Vagina (tissue), 2 donors: ENCODE data around the gene AP1B1.

ENCODE experiments used
- POLR2AphosphoS5 ChIP-seq, 2 donors: sonication (generic); formaldehyde crosslinking; IDR thresholded peaks; one replicate each; pipeline ENCODE4 v1.9.0; 2017; ENCODE audit warnings: antibody characterized with exemption in 2 of 2, mild to moderate bottlenecking in 2 of 2, low read depth in 1 of 2; ENCODE audit not compliant: insufficient read depth in 1 of 2
- TF ChIP-seq, protein P1 (sequence below), 3 experiments: fragments of 450-650 bp in 2 of 3; fragments of 200-600 bp in 1 of 3; sonication (generic) in 1 of 3; IDR thresholded peaks; one replicate each; pipeline ENCODE4 v1.5.1; 2017 to 2019; ENCODE audit warnings: antibody characterized with exemption in 3 of 3, mild to moderate bottlenecking in 2 of 3, moderate library complexity in 2 of 3

- TF ChIP-seq, protein P1, sequence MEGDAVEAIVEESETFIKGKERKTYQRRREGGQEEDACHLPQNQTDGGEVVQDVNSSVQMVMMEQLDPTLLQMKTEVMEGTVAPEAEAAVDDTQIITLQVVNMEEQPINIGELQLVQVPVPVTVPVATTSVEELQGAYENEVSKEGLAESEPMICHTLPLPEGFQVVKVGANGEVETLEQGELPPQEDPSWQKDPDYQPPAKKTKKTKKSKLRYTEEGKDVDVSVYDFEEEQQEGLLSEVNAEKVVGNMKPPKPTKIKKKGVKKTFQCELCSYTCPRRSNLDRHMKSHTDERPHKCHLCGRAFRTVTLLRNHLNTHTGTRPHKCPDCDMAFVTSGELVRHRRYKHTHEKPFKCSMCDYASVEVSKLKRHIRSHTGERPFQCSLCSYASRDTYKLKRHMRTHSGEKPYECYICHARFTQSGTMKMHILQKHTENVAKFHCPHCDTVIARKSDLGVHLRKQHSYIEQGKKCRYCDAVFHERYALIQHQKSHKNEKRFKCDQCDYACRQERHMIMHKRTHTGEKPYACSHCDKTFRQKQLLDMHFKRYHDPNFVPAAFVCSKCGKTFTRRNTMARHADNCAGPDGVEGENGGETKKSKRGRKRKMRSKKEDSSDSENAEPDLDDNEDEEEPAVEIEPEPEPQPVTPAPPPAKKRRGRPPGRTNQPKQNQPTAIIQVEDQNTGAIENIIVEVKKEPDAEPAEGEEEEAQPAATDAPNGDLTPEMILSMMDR (IDR thresholded peaks at IDR 0.05), result no peak
- no peak for TF ChIP-seq POLR2AphosphoS5 (IDR thresholded peaks at IDR 0.05; ENCODE audit: insufficient read depth in 1 of 2, low read depth in 1 of 2)
Measured at GRCh38 chr22:29408940-29409339, 20.6 kb upstream of the AP1B1 start.
